Hair follicle dermal papilla cell (primary cell): ENCODE measurements around the gene SCAP. TPM values are rescaled to one million over a fixed set of nuclear protein-coding genes. Genes with fewer than 3 reads are reported as not detected.

Source experiments
- small RNA-seq: library from RNA; depleted of rRNA; stranded (forward); fragments of <200 nt; gene quantifications from one replicate; pipeline ENCODE3, GENCODE V24; 2012
- total RNA-seq: library from RNA; depleted of rRNA; stranded (reverse); fragments of >200 nt; gene quantifications from 2 replicates; pipeline ENCODE4 v1.2.3, GENCODE V29; 2012

Gene SCAP
- 63.0 and 75.5 TPM in 2 replicates for total RNA-seq

GRCh38 chr3:47475570-47476329 is at the start of gene SCAP:
TSS of gene SCAP (minus strand) at chr3:47475941. CDS start at chr3:47442993, 32,948 bp downstream.

DNA sequence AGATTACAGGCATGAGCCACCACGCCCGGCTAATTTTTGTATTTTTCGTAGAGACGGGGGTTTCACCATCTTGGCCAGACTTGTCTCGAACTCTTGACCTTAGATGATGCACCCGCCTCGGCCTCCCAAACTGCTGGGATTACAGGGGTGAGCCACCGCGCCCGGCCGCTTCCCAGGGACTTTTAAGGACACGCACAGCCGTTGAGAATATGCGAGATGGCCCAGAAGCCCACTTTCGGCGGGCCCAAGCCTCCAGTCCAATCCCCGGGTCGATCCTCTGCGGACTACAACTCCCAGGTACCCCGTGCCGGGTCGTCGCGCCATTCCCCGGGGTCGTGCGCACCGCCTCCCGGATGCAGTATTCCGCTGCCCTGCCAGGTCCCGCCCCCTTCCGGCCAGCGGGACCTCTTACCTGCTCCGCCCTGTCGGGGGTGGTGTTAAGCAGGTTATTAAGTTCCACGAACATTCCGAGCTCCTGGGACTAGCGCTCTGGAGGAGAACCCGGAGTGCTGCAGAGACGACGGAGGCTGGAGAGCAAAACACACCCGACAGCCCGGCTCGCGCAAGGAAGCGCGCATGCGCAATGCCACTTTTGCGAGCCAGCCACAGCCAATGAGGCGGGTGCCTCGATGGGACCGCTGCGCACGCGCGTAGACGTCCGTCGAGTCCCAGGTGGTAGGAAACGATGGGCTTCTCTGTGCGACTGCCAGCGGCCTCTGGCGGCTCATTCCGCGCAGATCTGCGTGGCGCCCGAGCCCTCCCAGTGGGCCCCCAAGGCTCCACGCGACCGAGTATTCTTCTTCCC is 37.6 kb upstream of the SCAP start, which contains the start of gene ELP6:
Gene ELP6 (minus strand): TSS at position 588 of the 805 bp plus-strand sequence. CDS start 122 bp downstream, at position 466.

DNA sequence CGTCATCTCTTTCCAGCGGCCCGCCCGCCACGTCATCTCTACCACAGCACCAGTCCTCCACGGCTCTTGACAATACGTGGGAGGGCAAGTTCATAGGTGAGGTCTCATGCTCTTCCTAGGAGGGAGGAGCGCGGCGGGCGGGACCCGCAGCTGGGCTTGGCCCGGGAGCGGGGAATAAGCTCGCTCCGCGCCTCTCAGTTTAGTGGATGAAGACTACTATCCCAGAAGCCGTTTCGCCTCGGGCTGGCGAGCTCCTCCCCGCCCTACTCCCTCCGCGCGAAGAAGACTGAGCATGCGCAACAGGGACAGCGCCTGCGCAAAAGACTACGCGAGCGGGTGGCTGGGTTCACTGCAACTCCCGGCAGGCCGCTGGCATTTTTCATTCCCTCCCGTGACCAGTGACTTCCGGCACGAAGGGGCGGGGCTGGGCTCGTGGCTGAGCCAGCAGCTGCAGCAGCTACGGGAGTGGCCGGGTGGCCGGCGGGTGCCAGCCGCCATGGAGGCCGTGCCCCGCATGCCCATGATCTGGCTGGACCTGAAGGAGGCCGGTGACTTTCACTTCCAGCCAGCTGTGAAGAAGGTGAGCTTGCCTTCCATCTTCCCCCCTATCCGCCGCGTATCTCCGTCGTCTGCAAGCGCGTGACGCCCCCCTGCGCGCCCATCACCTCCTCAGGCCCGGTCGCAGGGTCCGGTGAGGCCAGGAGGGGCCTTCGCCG is 95.0 kb downstream of the SCAP start, which contains the start of gene PTPN23:
Gene PTPN23 (plus strand): TSS at position 421 of the 716 bp plus-strand sequence. CDS start 76 bp downstream, at position 497.

Small RNA genes within 50 kb of the gene (small RNA-seq; reads per million reads assigned to genes)
- gene AC099778.2: not detected

Other genes starting within 250 kb of the SCAP start
- 2.1 and 4.1 TPM in 2 replicates for gene KIF9, start 193.1 kb downstream of the SCAP start, total RNA-seq
- gene KLHL18, start 193.0 kb downstream of the SCAP start, total RNA-seq: 24.3 and 42.7 TPM in 2 replicates
- 20.9 and 37.0 TPM in 2 replicates for gene PTPN23, start 94.9 kb downstream of the SCAP start, total RNA-seq
- gene ELP6, start 37.8 kb upstream of the SCAP start, total RNA-seq: 24.2 and 28.7 TPM in 2 replicates
- 0.16 and 0.24 TPM in 2 replicates for gene CSPG5, start 102.9 kb upstream of the SCAP start, total RNA-seq